HCT116 (cell line): Measurements from ENCODE around the gene MORN4. TPM values are rescaled to one million over a fixed set of nuclear protein-coding genes. Genes with fewer than 3 reads are reported as not detected.

Experiments
- ATAC-seq: fragments of 200-7000 bp; cut with Tn5 transposase; 2 replicates; pipeline ENCODE4 v1.9.1; 2020; ENCODE audit warnings: mild to moderate bottlenecking, moderate library complexity
- BruUV-seq: library from RNA; stranded (reverse); fragments of 400-500 nt; replicated peaks from 2 replicates; lab custom pipeline; 2021; lab: Mats Ljungman, UMichigan
- CTCF ChIA-PET: fragments of 300-600 bp; sonication (Branson Sonifier 250); formaldehyde crosslinking; loops from one replicate; lab custom pipeline; 2021; ENCODE audit warnings: antibody characterized with exemption; lab: Charles Lee
- POLR2A ChIA-PET: fragments of 300-600, 350-600 bp; sonication (Branson Sonifier 250); formaldehyde crosslinking; loops from one replicate; lab custom pipeline; 2021; ENCODE audit warnings: antibody characterized with exemption; lab: Charles Lee
- RAD21 ChIA-PET, 2 experiments: fragments of 300-600 bp; sonication (Branson Sonifier 250); formaldehyde crosslinking; loops; one replicate each; lab custom pipeline; 2023; ENCODE audit warnings: low total read pairs in 2 of 2; ENCODE audit not compliant: uncharacterized antibody in 2 of 2, unreplicated experiment in 2 of 2, low non-redundant PET in 1 of 2; lab: Charles Lee
- DNase-seq: peaks from one replicate; pipeline ENCODE4 v3.0.0-alpha.2; 2010; ENCODE audit warnings: low read depth, low spot score
- H2AFZ ChIP-seq: fragments of 200-600 bp; shearing (Covaris generic), sonication (generic); 2 replicates; pipeline ENCODE4 v1.6.1; 2017; ENCODE audit warnings: low read depth, mixed run types, mixed read lengths, antibody characterized with exemption, low read length; ENCODE audit not compliant: poor library complexity, severe bottlenecking
- H3K27ac ChIP-seq: 2 replicates; pipeline ENCODE4 v1.5.1; 2012; ENCODE audit warnings: low read depth, low read length
- H3K27me3 ChIP-seq: fragments of 200-600 bp; sonication (generic); 2 replicates; pipeline ENCODE4 v1.6.1; 2016; ENCODE audit warnings: mixed run types, low read length, mixed read lengths; ENCODE audit not compliant: insufficient read depth
- H3K36me3 ChIP-seq, 2 experiments: fragments of 200-500 bp in 1 of 2; fragments of 200-600 bp in 1 of 2; sonication (Bioruptor generic) in 1 of 2; sonication (generic) in 1 of 2; 2 replicates each; pipeline versions ENCODE4 v1.5.1 to v1.6.1; 2014 to 2016; ENCODE audit warnings: low read length in 2 of 2, inconsistent platforms in 1 of 2, mixed read lengths in 1 of 2, mixed run types in 1 of 2; ENCODE audit not compliant: insufficient read depth in 2 of 2, control insufficient read depth in 1 of 2
- H3K4me1 ChIP-seq, 2 experiments: fragments of 200-600 bp in 1 of 2; sonication (generic) in 1 of 2; 2 replicates each; pipeline versions ENCODE4 v1.5.1 to v1.6.1; 2012 to 2017; ENCODE audit warnings: low read length in 2 of 2, inconsistent platforms in 1 of 2, mild to moderate bottlenecking in 1 of 2, mixed read lengths in 1 of 2, mixed run types in 1 of 2, moderate library complexity in 1 of 2; ENCODE audit not compliant: insufficient read depth in 2 of 2, control insufficient read depth in 1 of 2
- H3K4me2 ChIP-seq: fragments of 200-600 bp; sonication (generic); 2 replicates; pipeline ENCODE4 v1.6.1; 2017; ENCODE audit warnings: mixed run types, low read length, mixed read lengths
- H3K4me3 ChIP-seq, 2 experiments: fragments of 200-600 bp in 1 of 2; sonication (generic) in 1 of 2; replicated peaks in 1 of 2; 2 replicates each; pipeline ENCODE4 v1.5.1; 2011 to 2016; ENCODE audit warnings: low read length in 2 of 2, control low read depth in 1 of 2, low read depth in 1 of 2, mild to moderate bottlenecking in 1 of 2, mixed read lengths in 1 of 2, mixed run types in 1 of 2
- H3K79me2 ChIP-seq: fragments of 200-600 bp; sonication (generic); 2 replicates; pipeline ENCODE4 v1.6.1; 2017; ENCODE audit warnings: mild to moderate bottlenecking, mixed run types, low read length, moderate library complexity, mixed read lengths; ENCODE audit not compliant: insufficient read depth
- H3K9ac ChIP-seq: fragments of 200-600 bp; sonication (generic); 2 replicates; pipeline ENCODE4 v1.6.1; 2016; ENCODE audit warnings: low read length, mixed read lengths
- H3K9me2 ChIP-seq: fragments of 200-600 bp; sonication (generic), shearing (Covaris generic); 2 replicates; pipeline ENCODE4 v1.6.1; 2017; ENCODE audit warnings: mixed run types, mild to moderate bottlenecking, moderate library complexity; ENCODE audit not compliant: insufficient read depth
- H3K9me3 ChIP-seq, 2 experiments: fragments of 200-500 bp in 1 of 2; fragments of 200-600 bp in 1 of 2; sonication (Bioruptor generic) in 1 of 2; sonication (generic) in 1 of 2; 2 replicates each; pipeline ENCODE4 v1.6.1; 2014 to 2017; ENCODE audit warnings: low read length in 2 of 2, mixed read lengths in 2 of 2, inconsistent platforms in 1 of 2, low read depth in 1 of 2, mild to moderate bottlenecking in 1 of 2, mixed run types in 1 of 2, moderate library complexity in 1 of 2; ENCODE audit not compliant: control insufficient read depth in 1 of 2, insufficient read depth in 1 of 2
- H4K20me1 ChIP-seq: fragments of 200-600 bp; sonication (generic), shearing (Covaris generic); 2 replicates; pipeline ENCODE4 v1.6.1; 2017; ENCODE audit warnings: mixed run types, mild to moderate bottlenecking, moderate library complexity; ENCODE audit not compliant: insufficient read depth
- CBX3 ChIP-seq: IDR thresholded peaks from 2 replicates; pipeline ENCODE4 v1.6.1; 2012; ENCODE audit warnings: low read depth
- EGR1 ChIP-seq: IDR thresholded peaks from 2 replicates; pipeline ENCODE4 v1.6.1; 2012; ENCODE audit warnings: low read depth
- EZH2 ChIP-seq: fragments of 200-600 bp; sonication (generic); IDR thresholded peaks from 2 replicates; pipeline ENCODE4 v1.6.1; 2017; ENCODE audit warnings: antibody characterized with exemption, mixed run types
- EZH2phosphoT487 ChIP-seq: fragments of 200-600 bp; IDR thresholded peaks from 2 replicates; pipeline ENCODE4 v1.6.1; 2018; ENCODE audit warnings: antibody characterized with exemption, borderline replicate concordance
- FOSL1 ChIP-seq: IDR thresholded peaks from 2 replicates; pipeline ENCODE4 v1.6.1; 2012; ENCODE audit warnings: low read depth
- POLR2A ChIP-seq: IDR thresholded peaks from 2 replicates; pipeline ENCODE4 v1.7.0; 2011; ENCODE audit warnings: borderline replicate concordance; ENCODE audit not compliant: insufficient read depth, insufficient read length; ENCODE audit errors: extremely low read depth
- POLR2AphosphoS5 ChIP-seq: IDR thresholded peaks from 2 replicates; pipeline ENCODE4 v1.6.1; 2011; ENCODE audit warnings: mild to moderate bottlenecking, low read depth, low read length, moderate library complexity
- RAD21 ChIP-seq: IDR thresholded peaks from 2 replicates; pipeline ENCODE4 v1.6.1; 2012; ENCODE audit warnings: low read depth, mild to moderate bottlenecking
- SIN3A ChIP-seq: IDR thresholded peaks from 2 replicates; pipeline ENCODE4 v1.6.1; 2012; ENCODE audit warnings: low read depth
- SP1 ChIP-seq: IDR thresholded peaks from 2 replicates; pipeline ENCODE4 v1.6.1; 2012; ENCODE audit warnings: low read depth
- SRF ChIP-seq: IDR thresholded peaks from 2 replicates; pipeline ENCODE4 v1.6.1; 2012; ENCODE audit warnings: low read depth
- TCF7L2 ChIP-seq: IDR thresholded peaks from 2 replicates; pipeline ENCODE4 v1.7.0; 2011; ENCODE audit warnings: borderline replicate concordance, inconsistent platforms; ENCODE audit not compliant: insufficient read depth, insufficient read length; ENCODE audit errors: extremely low read depth
- YY1 ChIP-seq: IDR thresholded peaks from 2 replicates; pipeline ENCODE4 v1.6.1; 2011; ENCODE audit warnings: low read length, low read depth, moderate library complexity, mild to moderate bottlenecking; ENCODE audit not compliant: insufficient replicate concordance; ENCODE audit errors: extremely low read depth
- ZFX ChIP-seq: fragments of 450-650 bp; IDR thresholded peaks from 2 replicates; pipeline ENCODE4 v1.6.1; 2017
- intact Hi-C: fragments of 100-400 bp; cut with micrococcal nuclease; formaldehyde crosslinking; loops from 2 replicates; pipeline ENCODE4 v1.10.0; 2022
- total RNA-seq: library from RNA; stranded (reverse); gene quantifications from one replicate; pipeline ENCODE4 v1.2.1, GENCODE V29; 2021; ENCODE audit not compliant: unreplicated experiment
- TF ChIP-seq, protein P1 (sequence below), 3 experiments: fragments of 200-600 bp in 1 of 3; sonication (generic) in 1 of 3; IDR thresholded peaks in 2 of 3; conservative IDR thresholded peaks in 1 of 3; 2 replicates each; pipeline ENCODE4 v1.5.1; 2012 to 2017; ENCODE audit warnings: low read depth in 2 of 3, low read length in 2 of 3, antibody characterized with exemption in 1 of 3, borderline replicate concordance in 1 of 3, control low read depth in 1 of 3, mild to moderate bottlenecking in 1 of 3, mixed read lengths in 1 of 3, mixed run types in 1 of 3, moderate library complexity in 1 of 3; ENCODE audit not compliant: insufficient read depth in 1 of 3
- TF ChIP-seq, protein P2 (sequence below): IDR thresholded peaks from 2 replicates; pipeline ENCODE4 v1.6.1; 2011; ENCODE audit warnings: mild to moderate bottlenecking, low read length, moderate library complexity; ENCODE audit not compliant: insufficient replicate concordance; ENCODE audit errors: extremely low read depth

The MORN4 gene
- total RNA-seq, 1 experiment from 2014 or later = 8.0 TPM

DNA sequence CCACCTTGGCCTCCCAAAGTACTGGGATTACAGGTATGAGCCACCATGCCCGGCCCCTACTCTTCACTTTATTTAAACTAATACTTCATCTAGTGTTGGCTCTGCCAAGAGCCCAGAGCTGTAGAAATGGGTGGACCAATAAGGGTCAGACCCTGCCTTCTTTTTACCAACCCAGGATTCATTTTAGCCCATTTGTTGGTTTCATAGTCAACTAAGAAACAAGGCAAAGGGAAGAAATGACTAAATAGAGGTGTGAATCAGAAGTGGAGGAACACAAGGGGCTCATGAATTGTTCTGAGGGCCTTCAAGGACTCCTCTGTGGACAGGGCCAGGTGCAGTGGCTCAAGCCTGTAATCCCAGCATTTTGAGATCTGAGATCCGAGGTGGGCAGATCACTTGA lies 59.6 kb downstream of the MORN4 start:
- POLR2A ChIA-PET = interaction anchor here (1.8 kb wide), 1 partner anchor 114 kb away, joined by 3 read pairs; the partner anchor contains the start of gene AVPI1
- no peak for DNase-seq
- no peaks in the 10 kb centered on the region for H3K27me3 ChIP-seq
- H3K4me2 ChIP-seq = peak overlapping the region; percentile 76; the same call in 1 of the 2 replicates
- no peaks in the 10 kb centered on the region for H3K36me3 ChIP-seq
- H4K20me1 ChIP-seq = no peaks in the 10 kb centered on the region
- no peaks in the 10 kb centered on the region for H3K79me2 ChIP-seq
- H3K27ac ChIP-seq = 0 out of 2 replicates have a peak overlapping the region, but pooled peaks have one; percentile 69
- no peak overlapping the region for H3K4me3 ChIP-seq
- CTCF ChIA-PET = interaction anchor here (1.4 kb wide), 1 partner anchor 25 kb away, joined by 3 read pairs; no protein-coding TSS in a partner anchor
- H3K9me2 ChIP-seq = no peaks in the 10 kb centered on the region
- no peak overlapping the region for H3K9ac ChIP-seq
- no TSS peak for BruUV-seq
- no peak for ATAC-seq
- intact Hi-C loops = loop anchor here (2.0 kb wide), 1 partner anchor 31 kb away; no protein-coding TSS in a partner anchor
- H2AFZ ChIP-seq = no peak overlapping the region
- TF ChIP-seq EZH2phosphoT487 (no peak), SP1 (no peak), YY1 (no peak), TCF7L2 (no peak), RAD21 (no peak), EGR1 (no peak), SRF (no peak), ZFX (no peak), SIN3A (no peak), CBX3 (no peak), POLR2AphosphoS5 (no peak), POLR2A (no peak), FOSL1 (no peak), EZH2 (no peak)
- TF ChIP-seq, protein P1, sequence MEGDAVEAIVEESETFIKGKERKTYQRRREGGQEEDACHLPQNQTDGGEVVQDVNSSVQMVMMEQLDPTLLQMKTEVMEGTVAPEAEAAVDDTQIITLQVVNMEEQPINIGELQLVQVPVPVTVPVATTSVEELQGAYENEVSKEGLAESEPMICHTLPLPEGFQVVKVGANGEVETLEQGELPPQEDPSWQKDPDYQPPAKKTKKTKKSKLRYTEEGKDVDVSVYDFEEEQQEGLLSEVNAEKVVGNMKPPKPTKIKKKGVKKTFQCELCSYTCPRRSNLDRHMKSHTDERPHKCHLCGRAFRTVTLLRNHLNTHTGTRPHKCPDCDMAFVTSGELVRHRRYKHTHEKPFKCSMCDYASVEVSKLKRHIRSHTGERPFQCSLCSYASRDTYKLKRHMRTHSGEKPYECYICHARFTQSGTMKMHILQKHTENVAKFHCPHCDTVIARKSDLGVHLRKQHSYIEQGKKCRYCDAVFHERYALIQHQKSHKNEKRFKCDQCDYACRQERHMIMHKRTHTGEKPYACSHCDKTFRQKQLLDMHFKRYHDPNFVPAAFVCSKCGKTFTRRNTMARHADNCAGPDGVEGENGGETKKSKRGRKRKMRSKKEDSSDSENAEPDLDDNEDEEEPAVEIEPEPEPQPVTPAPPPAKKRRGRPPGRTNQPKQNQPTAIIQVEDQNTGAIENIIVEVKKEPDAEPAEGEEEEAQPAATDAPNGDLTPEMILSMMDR (IDR thresholded peaks at IDR 0.05 in 2 of 3, conservative IDR thresholded peaks at IDR 0.05 in 1 of 3; ENCODE audit: borderline replicate concordance in 1 of 3, insufficient read depth in 1 of 3, low read depth in 2 of 3, low read length in 2 of 3) = no peak
- TF ChIP-seq, protein P2, sequence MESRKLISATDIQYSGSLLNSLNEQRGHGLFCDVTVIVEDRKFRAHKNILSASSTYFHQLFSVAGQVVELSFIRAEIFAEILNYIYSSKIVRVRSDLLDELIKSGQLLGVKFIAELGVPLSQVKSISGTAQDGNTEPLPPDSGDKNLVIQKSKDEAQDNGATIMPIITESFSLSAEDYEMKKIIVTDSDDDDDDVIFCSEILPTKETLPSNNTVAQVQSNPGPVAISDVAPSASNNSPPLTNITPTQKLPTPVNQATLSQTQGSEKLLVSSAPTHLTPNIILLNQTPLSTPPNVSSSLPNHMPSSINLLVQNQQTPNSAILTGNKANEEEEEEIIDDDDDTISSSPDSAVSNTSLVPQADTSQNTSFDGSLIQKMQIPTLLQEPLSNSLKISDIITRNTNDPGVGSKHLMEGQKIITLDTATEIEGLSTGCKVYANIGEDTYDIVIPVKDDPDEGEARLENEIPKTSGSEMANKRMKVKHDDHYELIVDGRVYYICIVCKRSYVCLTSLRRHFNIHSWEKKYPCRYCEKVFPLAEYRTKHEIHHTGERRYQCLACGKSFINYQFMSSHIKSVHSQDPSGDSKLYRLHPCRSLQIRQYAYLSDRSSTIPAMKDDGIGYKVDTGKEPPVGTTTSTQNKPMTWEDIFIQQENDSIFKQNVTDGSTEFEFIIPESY = no peak
- RAD21 ChIA-PET = interaction anchor here in 1 of 2 experiments (1.2 kb wide), 1 partner anchor 39 kb away, joined by 3 read pairs; no protein-coding TSS in a partner anchor
- H3K9me3 ChIP-seq = no peaks in the 10 kb centered on the region
- peaks cover 53 to 60% of the 10 kb centered on the region in 2 experiments for H3K4me1 ChIP-seq
